NT2/D1 (cell line): ENCODE measurements around the gene CRELD1.

ENCODE experiments used
- DNase-seq: peaks from one replicate; pipeline ENCODE4 v3.0.0-alpha.2; 2011; ENCODE audit warnings: low read depth, low spot score
- H3K27me3 ChIP-seq: 2 replicates; pipeline ENCODE4 v1.6.0; 2011; ENCODE audit warnings: mild to moderate bottlenecking; ENCODE audit not compliant: insufficient read length, insufficient read depth
- H3K36me3 ChIP-seq: 2 replicates; pipeline ENCODE4 v1.6.1; 2011; ENCODE audit warnings: mild to moderate bottlenecking, low read length, mixed read lengths; ENCODE audit not compliant: insufficient read depth, insufficient read length
- H3K4me1 ChIP-seq: 2 replicates; pipeline ENCODE4 v1.5.1; 2011; ENCODE audit not compliant: insufficient read depth, insufficient read length
- H3K4me3 ChIP-seq: 2 replicates; pipeline ENCODE4 v1.5.1; 2011; ENCODE audit warnings: low read depth; ENCODE audit not compliant: insufficient read length
- H3K9ac ChIP-seq: 2 replicates; pipeline ENCODE4 v1.6.0; 2011; ENCODE audit warnings: low read depth; ENCODE audit not compliant: insufficient read length
- H3K9me3 ChIP-seq: 2 replicates; pipeline ENCODE4 v1.5.1; 2011; ENCODE audit warnings: mild to moderate bottlenecking, low read length; ENCODE audit not compliant: insufficient read depth
- SUZ12 ChIP-seq: IDR thresholded peaks from 2 replicates; pipeline ENCODE4 v1.6.1; 2011; ENCODE audit not compliant: insufficient read length, insufficient read depth; ENCODE audit errors: extremely low read depth
- YY1 ChIP-seq: IDR thresholded peaks from 2 replicates; pipeline ENCODE4 v1.6.1; 2011; ENCODE audit not compliant: insufficient read length, insufficient read depth
- ZNF274 ChIP-seq: IDR thresholded peaks from 2 replicates; pipeline ENCODE4 v1.6.1; 2011; ENCODE audit warnings: mild to moderate bottlenecking, low read depth, low read length

The CRELD1 gene

GRCh38 chr3:9945358-9945757 is 11.7 kb downstream of the CRELD1 start:
- peaks cover 6% of the 10 kb centered on the region; the same call in 1 of the 2 replicates for H3K9me3 ChIP-seq
- no peak for DNase-seq
- peaks cover 42% of the 10 kb centered on the region for H3K36me3 ChIP-seq
- peaks cover 4% of the 10 kb centered on the region for H3K4me1 ChIP-seq
- no peak overlapping the region for H3K9ac ChIP-seq
- no peak for TF ChIP-seq SUZ12
- no peak for TF ChIP-seq ZNF274
- TF ChIP-seq YY1, result no peak
- H3K27me3 ChIP-seq, result no peaks in the 10 kb centered on the region
- H3K4me3 ChIP-seq, result no peak overlapping the region

- DNase-seq, result peak; percentile 83
- Histone ChIP-seq H3K9me3 (no peaks in the 10 kb centered on the region), H3K36me3 (peaks cover 35% of the 10 kb centered on the region), H3K9ac (peak overlapping the region; percentile 97), H3K4me1 (peaks cover 7% of the 10 kb centered on the region), H3K27me3 (no peaks in the 10 kb centered on the region), H3K4me3 (peak overlapping the region; percentile 80)
- no peak for TF ChIP-seq YY1
- TF ChIP-seq ZNF274, result no peak
- no peak for TF ChIP-seq SUZ12
Measured at GRCh38 chr3:9946112-9947024, 12.7 kb downstream of the CRELD1 start.

- Histone ChIP-seq H3K4me3 (peak overlapping the region; percentile 80), H3K9ac (peak overlapping the region; percentile 97), H3K4me1 (peaks cover 10% of the 10 kb centered on the region), H3K9me3 (no peaks in the 10 kb centered on the region), H3K36me3 (peaks cover 33% of the 10 kb centered on the region), H3K27me3 (no peaks in the 10 kb centered on the region)
- DNase-seq, result no peak
- TF ChIP-seq SUZ12 (no peak), YY1 (no peak), ZNF274 (no peak)
Measured at GRCh38 chr3:9947025-9947995, 13.7 kb downstream of the CRELD1 start.

GRCh38 chr3:9948586-9948985 is 15.0 kb downstream of the CRELD1 start:
- H3K36me3 ChIP-seq, result peaks cover 21% of the 10 kb centered on the region
- H3K4me3 ChIP-seq, result no peak overlapping the region
- TF ChIP-seq YY1 (no peak), SUZ12 (no peak), ZNF274 (no peak)
- H3K4me1 ChIP-seq, result peaks cover 6% of the 10 kb centered on the region
- DNase-seq, result no peak
- no peaks in the 10 kb centered on the region for H3K27me3 ChIP-seq
- no peak overlapping the region for H3K9ac ChIP-seq
- no peaks in the 10 kb centered on the region for H3K9me3 ChIP-seq

- H3K9me3 ChIP-seq, result no peaks in the 10 kb centered on the region
- H3K9ac ChIP-seq, result peak overlapping the region; percentile 17
- H3K36me3 ChIP-seq, result peaks cover 16% of the 10 kb centered on the region
Measured at GRCh38 chr3:9949115-9949514, 15.5 kb downstream of the CRELD1 start.

GRCh38 chr3:9949626-9950025 is 16.0 kb downstream of the CRELD1 start:
- Histone ChIP-seq H3K27me3 (no peaks in the 10 kb centered on the region), H3K9ac (no peak overlapping the region), H3K4me3 (no peak overlapping the region), H3K4me1 (peaks cover 14% of the 10 kb centered on the region), H3K9me3 (no peaks in the 10 kb centered on the region), H3K36me3 (peaks cover 11% of the 10 kb centered on the region)
- DNase-seq, result no peak
- TF ChIP-seq ZNF274 (no peak), YY1 (no peak), SUZ12 (no peak)

More at GRCh38 chr3:9949115-9949514, 15.5 kb downstream of the CRELD1 start:
- Histone ChIP-seq H3K27me3 (no peaks in the 10 kb centered on the region), H3K4me1 (peaks cover 9% of the 10 kb centered on the region), H3K4me3 (no peak overlapping the region)
- DNase-seq, result no peak
- TF ChIP-seq YY1 (no peak), ZNF274 (no peak), SUZ12 (no peak)
